SU-DHL-6 (cell line): ENCODE data around the gene PPM1H.

Source experiments
- H2AFZ ChIP-seq: fragments of 200-600 bp; sonication (generic); 2 replicates; pipeline ENCODE4 v1.6.1; 2014; ENCODE audit warnings: low read depth, mild to moderate bottlenecking, moderate library complexity, mixed read lengths, antibody characterized with exemption, low read length; ENCODE audit not compliant: severe bottlenecking
- H3F3A ChIP-seq: fragments of 200-600 bp; shearing (Covaris generic); 2 replicates; pipeline ENCODE4 v1.6.0; 2016; ENCODE audit warnings: antibody characterized with exemption, mild to moderate bottlenecking; ENCODE audit not compliant: insufficient read depth
- H3K27ac ChIP-seq: fragments of 200-600 bp; sonication (generic); 2 replicates; pipeline ENCODE4 v1.5.1; 2016; ENCODE audit warnings: low read depth, mild to moderate bottlenecking, low read length, moderate library complexity, mixed read lengths
- H3K27me3 ChIP-seq: fragments of 200-600 bp; sonication (generic), shearing (Covaris generic); 2 replicates; pipeline ENCODE4 v1.6.0; 2014; ENCODE audit warnings: mild to moderate bottlenecking, low read length
- H3K36me3 ChIP-seq: fragments of 200-600 bp; sonication (generic); 2 replicates; pipeline ENCODE4 v1.6.1; 2014; ENCODE audit warnings: mild to moderate bottlenecking, low read length, mixed read lengths
- H3K4me2 ChIP-seq: fragments of 300-600, 200-600 bp; shearing (Covaris generic), sonication (generic); 2 replicates; pipeline ENCODE4 v1.6.0; 2014; ENCODE audit warnings: low read length, low read depth, mild to moderate bottlenecking; ENCODE audit not compliant: poor library complexity, severe bottlenecking
- H3K4me3 ChIP-seq: fragments of 200-600 bp; sonication (generic); 2 replicates; pipeline ENCODE4 v1.5.1; 2014; ENCODE audit warnings: antibody characterized with exemption, low read length, mild to moderate bottlenecking, mixed read lengths; ENCODE audit not compliant: insufficient read depth, poor library complexity, severe bottlenecking
- H3K79me2 ChIP-seq: fragments of 200-600 bp; sonication (generic); 2 replicates; pipeline ENCODE4 v1.6.1; 2014; ENCODE audit warnings: mild to moderate bottlenecking, low read length, moderate library complexity; ENCODE audit not compliant: insufficient read depth
- H3K9ac ChIP-seq: fragments of 200-600 bp; sonication (generic); 2 replicates; pipeline ENCODE4 v1.7.0; 2014; ENCODE audit warnings: mild to moderate bottlenecking, low read length
- H3K9me2 ChIP-seq: fragments of 200-600 bp; sonication (generic); replicated peaks from 2 replicates; pipeline ENCODE4 v1.6.1; 2014; ENCODE audit warnings: low read length; ENCODE audit not compliant: insufficient read depth
- H3K9me3 ChIP-seq: fragments of 200-600 bp; sonication (generic); 2 replicates; pipeline ENCODE4 v1.6.1; 2014; ENCODE audit warnings: low read length, mixed read lengths; ENCODE audit not compliant: insufficient read depth
- H4K20me1 ChIP-seq: fragments of 200-600 bp; sonication (generic); 2 replicates; pipeline ENCODE4 v1.6.1; 2014; ENCODE audit warnings: low read depth, mild to moderate bottlenecking, antibody characterized with exemption, low read length, moderate library complexity, mixed read lengths
- EZH2phosphoT487 ChIP-seq: fragments of 200-600 bp; sonication (generic), shearing (Covaris generic); conservative IDR thresholded peaks from 2 replicates; pipeline ENCODE4 v1.6.1; 2018; ENCODE audit warnings: mild to moderate bottlenecking, antibody characterized with exemption, low read length, moderate library complexity, mixed read lengths
- TF ChIP-seq, protein P1 (sequence below): fragments of 200-600 bp; sonication (generic); IDR thresholded peaks from one replicate; pipeline ENCODE4 v1.5.1; 2017; ENCODE audit warnings: antibody characterized with exemption, mild to moderate bottlenecking, low read length, moderate library complexity; ENCODE audit not compliant: insufficient read depth, poor library complexity, severe bottlenecking

PPM1H gene

DNA sequence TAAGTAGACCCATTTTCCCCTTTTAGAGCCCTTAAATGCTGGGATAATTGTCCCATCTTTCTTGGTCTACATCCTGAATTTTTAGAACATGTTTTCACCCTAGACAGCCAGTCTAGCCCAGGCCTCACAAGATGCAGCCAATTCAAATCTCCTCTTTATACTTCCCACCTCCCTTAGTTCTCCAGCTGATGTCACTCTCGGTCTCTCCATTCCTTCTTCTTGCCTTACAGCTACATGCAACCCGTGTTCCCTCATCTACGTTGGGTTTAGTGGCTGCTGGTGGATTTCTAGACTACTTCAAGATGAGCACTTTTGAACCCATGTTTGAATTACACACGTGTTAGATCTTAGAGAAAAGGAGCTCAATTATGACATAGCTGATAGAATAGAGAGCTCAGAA is 132.0 kb downstream of the PPM1H start:
- no peak overlapping the region for H3K4me3 ChIP-seq
- H3K79me2 ChIP-seq = no peaks in the 10 kb centered on the region
- H3K9ac ChIP-seq = no peak overlapping the region
- TF ChIP-seq, protein P1, sequence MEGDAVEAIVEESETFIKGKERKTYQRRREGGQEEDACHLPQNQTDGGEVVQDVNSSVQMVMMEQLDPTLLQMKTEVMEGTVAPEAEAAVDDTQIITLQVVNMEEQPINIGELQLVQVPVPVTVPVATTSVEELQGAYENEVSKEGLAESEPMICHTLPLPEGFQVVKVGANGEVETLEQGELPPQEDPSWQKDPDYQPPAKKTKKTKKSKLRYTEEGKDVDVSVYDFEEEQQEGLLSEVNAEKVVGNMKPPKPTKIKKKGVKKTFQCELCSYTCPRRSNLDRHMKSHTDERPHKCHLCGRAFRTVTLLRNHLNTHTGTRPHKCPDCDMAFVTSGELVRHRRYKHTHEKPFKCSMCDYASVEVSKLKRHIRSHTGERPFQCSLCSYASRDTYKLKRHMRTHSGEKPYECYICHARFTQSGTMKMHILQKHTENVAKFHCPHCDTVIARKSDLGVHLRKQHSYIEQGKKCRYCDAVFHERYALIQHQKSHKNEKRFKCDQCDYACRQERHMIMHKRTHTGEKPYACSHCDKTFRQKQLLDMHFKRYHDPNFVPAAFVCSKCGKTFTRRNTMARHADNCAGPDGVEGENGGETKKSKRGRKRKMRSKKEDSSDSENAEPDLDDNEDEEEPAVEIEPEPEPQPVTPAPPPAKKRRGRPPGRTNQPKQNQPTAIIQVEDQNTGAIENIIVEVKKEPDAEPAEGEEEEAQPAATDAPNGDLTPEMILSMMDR = no peak
- no peak for TF ChIP-seq EZH2phosphoT487
- H4K20me1 ChIP-seq = no peaks in the 10 kb centered on the region
- H3K27me3 ChIP-seq = no peaks in the 10 kb centered on the region
- H3K4me2 ChIP-seq = no peak overlapping the region
- H3K36me3 ChIP-seq = no peaks in the 10 kb centered on the region
- no peak overlapping the region for H3K27ac ChIP-seq
- no peak overlapping the region for H2AFZ ChIP-seq
- H3F3A ChIP-seq = no peaks in the 10 kb centered on the region
- no peaks in the 10 kb centered on the region for H3K9me2 ChIP-seq
- no peaks in the 10 kb centered on the region; the same call in 1 of the 2 replicates for H3K9me3 ChIP-seq

DNA sequence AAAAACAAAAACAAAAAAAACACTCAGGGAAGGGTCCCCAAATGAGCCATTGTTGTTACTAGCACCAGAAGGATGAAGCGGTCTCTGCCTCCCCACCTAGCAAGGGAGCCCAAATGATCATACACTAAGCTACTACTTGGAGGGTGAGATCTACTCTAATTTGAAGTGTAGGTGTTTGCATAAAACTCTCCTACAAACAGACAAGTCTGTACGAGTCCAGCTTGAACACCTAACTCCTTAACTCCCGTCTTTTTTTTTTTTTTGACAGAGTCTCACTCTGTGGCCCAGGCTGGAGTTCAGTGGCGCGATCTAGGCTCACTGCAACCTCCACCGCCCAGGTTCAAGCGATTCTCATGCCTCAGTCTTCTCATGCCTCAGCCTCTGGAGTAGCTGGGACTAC is 132.6 kb downstream of the PPM1H start:
- H3K27ac ChIP-seq = no peak overlapping the region
- H3K27me3 ChIP-seq = no peaks in the 10 kb centered on the region
- H3K79me2 ChIP-seq = no peaks in the 10 kb centered on the region
- no peak overlapping the region for H2AFZ ChIP-seq
- H3F3A ChIP-seq = no peaks in the 10 kb centered on the region
- no peaks in the 10 kb centered on the region; the same call in 1 of the 2 replicates for H3K9me3 ChIP-seq
- H3K36me3 ChIP-seq = no peaks in the 10 kb centered on the region
- no peak overlapping the region for H3K4me3 ChIP-seq
- TF ChIP-seq, protein P1 = no peak
- H3K4me2 ChIP-seq = no peak overlapping the region
- no peak overlapping the region for H3K9ac ChIP-seq
- H3K9me2 ChIP-seq = no peaks in the 10 kb centered on the region
- H4K20me1 ChIP-seq = no peaks in the 10 kb centered on the region

DNA sequence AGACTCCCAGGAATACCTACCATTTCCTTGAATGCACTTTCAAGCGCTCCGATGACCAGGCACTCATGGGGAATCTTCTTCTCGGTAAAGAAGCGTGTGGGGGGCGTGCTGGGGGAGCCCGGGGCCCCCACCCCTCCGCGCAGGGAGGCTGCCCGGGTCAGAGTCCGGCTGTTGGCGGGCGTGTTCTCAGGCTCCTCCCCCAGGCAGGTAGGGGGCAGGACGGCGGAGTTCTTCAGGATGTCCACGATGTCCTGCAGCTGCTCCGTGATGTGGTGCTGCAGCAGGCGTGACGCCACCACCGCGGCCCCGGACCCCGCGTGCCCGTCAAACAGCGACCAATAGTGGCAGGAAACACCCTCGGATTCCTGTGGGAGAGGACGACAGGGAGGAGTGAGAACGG is 133.2 kb downstream of the PPM1H start:
- no peaks in the 10 kb centered on the region for H4K20me1 ChIP-seq
- no peaks in the 10 kb centered on the region; the same call in 1 of the 2 replicates for H3K9me3 ChIP-seq
- H3K9ac ChIP-seq = no peak overlapping the region
- no peak overlapping the region for H2AFZ ChIP-seq
- TF ChIP-seq, protein P1 = no peak
- TF ChIP-seq EZH2phosphoT487 = no peak
- no peaks in the 10 kb centered on the region for H3K27me3 ChIP-seq
- H3K36me3 ChIP-seq = no peaks in the 10 kb centered on the region
- H3K4me3 ChIP-seq = no peak overlapping the region
- no peak overlapping the region for H3K4me2 ChIP-seq
- H3K27ac ChIP-seq = no peak overlapping the region
- H3K79me2 ChIP-seq = no peaks in the 10 kb centered on the region
- H3F3A ChIP-seq = no peaks in the 10 kb centered on the region
- H3K9me2 ChIP-seq = no peaks in the 10 kb centered on the region
